Hepatocyte (in vitro differentiated cells): ENCODE results near the gene PCNX4. TPM values are rescaled to one million over a fixed set of nuclear protein-coding genes. Genes with fewer than 3 reads are reported as not detected.

ENCODE experiments used
- DNase-seq: peaks from one replicate; pipeline ENCODE4 v3.0.0-alpha.2; 2016; ENCODE audit warnings: low spot score
- H2AFZ ChIP-seq: fragments of 200-600 bp; sonication (generic); 2 replicates; pipeline ENCODE4 v1.6.0; 2016; ENCODE audit warnings: antibody characterized with exemption, mild to moderate bottlenecking
- H3K27ac ChIP-seq: fragments of 200-600 bp; sonication (generic); 2 replicates; pipeline ENCODE4 v1.5.1; 2016; ENCODE audit warnings: mild to moderate bottlenecking
- H3K27me3 ChIP-seq: fragments of 200-600 bp; sonication (generic); 2 replicates; pipeline ENCODE4 v1.6.1; 2016
- H3K36me3 ChIP-seq: fragments of 200-600 bp; sonication (generic); replicated peaks from 2 replicates; pipeline ENCODE4 v1.5.1; 2016; ENCODE audit warnings: low read depth; ENCODE audit not compliant: insufficient read depth
- H3K4me1 ChIP-seq: fragments of 200-600 bp; sonication (generic); 2 replicates; pipeline ENCODE4 v1.5.1; 2016; ENCODE audit warnings: mild to moderate bottlenecking, moderate library complexity; ENCODE audit not compliant: insufficient read depth
- H3K4me2 ChIP-seq: fragments of 200-600 bp; sonication (generic); 2 replicates; pipeline ENCODE4 v1.6.0; 2016
- H3K4me3 ChIP-seq: fragments of 200-600 bp; sonication (generic); 2 replicates; pipeline ENCODE4 v1.5.1; 2016; ENCODE audit warnings: mild to moderate bottlenecking
- H3K79me2 ChIP-seq: fragments of 200-600 bp; sonication (generic); 2 replicates; pipeline ENCODE4 v1.6.0; 2017; ENCODE audit warnings: mild to moderate bottlenecking
- H3K9me2 ChIP-seq: fragments of 200-600 bp; sonication (generic); replicated peaks from 2 replicates; pipeline ENCODE4 v1.6.0; 2017; ENCODE audit warnings: mild to moderate bottlenecking; ENCODE audit not compliant: insufficient read depth
- H3K9me3 ChIP-seq: fragments of 200-600 bp; sonication (generic); 2 replicates; pipeline ENCODE4 v1.5.1; 2016; ENCODE audit warnings: low read depth, mild to moderate bottlenecking
- H4K20me1 ChIP-seq: fragments of 200-600 bp; sonication (generic); 2 replicates; pipeline ENCODE4 v1.6.0; 2016; ENCODE audit warnings: mild to moderate bottlenecking; ENCODE audit not compliant: insufficient read depth, poor library complexity, severe bottlenecking
- EZH2 ChIP-seq: fragments of 200-600 bp; sonication (generic); IDR thresholded peaks from 2 replicates; pipeline ENCODE4 v1.6.1; 2016; ENCODE audit warnings: antibody characterized with exemption, mild to moderate bottlenecking, borderline replicate concordance
- EZH2phosphoT487 ChIP-seq: fragments of 200-600 bp; sonication (generic); IDR thresholded peaks from one replicate; pipeline ENCODE4 v1.6.1; 2018; ENCODE audit warnings: antibody characterized with exemption, mild to moderate bottlenecking, low read depth, moderate library complexity; ENCODE audit not compliant: unreplicated experiment, severe bottlenecking
- WGBS: methylation state at CpG from one replicate; pipeline ENCODE4 v1.1.6; 2016; ENCODE audit warnings: low lambda C conversion rate; ENCODE audit errors: missing lambda C conversion rate; 5-methylcytosine and 5-hydroxymethylcytosine counted together
- polyA plus RNA-seq: library from polyadenylated mRNA; unstranded; fragments of >200 nt; fragmentation: Nextera tagmentation; extraction: Ambion mirVana; gene quantifications from 2 replicates; pipeline ENCODE4 v1.2.1, GENCODE V29; 2016
- total RNA-seq: library from RNA; depleted of rRNA; stranded (reverse); fragments of >200 nt; gene quantifications from 2 replicates; pipeline ENCODE4 v1.2.3, GENCODE V29; 2014
- TF ChIP-seq, protein P1 (sequence below): fragments of 200-600 bp; sonication (generic); IDR thresholded peaks from 2 replicates; pipeline ENCODE4 v1.5.1; 2016; ENCODE audit warnings: antibody characterized with exemption, mild to moderate bottlenecking; ENCODE audit not compliant: poor library complexity

PCNX4 gene
- total and polyA plus RNA-seq, 2 experiments from 2014 or later: 28.8 to 60.0 TPM

DNA sequence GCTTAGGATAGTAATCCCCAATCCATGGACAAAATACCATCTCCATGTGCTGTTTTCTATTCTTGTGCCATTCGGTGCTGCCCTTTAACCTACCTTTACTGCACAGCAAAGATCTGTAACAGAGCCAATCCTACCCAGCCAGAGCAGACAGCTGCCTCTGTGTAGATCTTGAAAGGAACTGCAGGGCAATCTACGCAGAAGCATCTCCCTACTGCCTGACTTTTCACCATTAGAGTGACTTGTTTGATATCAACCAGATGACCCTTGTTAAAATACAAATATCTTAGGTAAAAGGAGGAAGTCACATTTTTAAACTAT, 123.4 kb downstream of the PCNX4 start:
- Histone ChIP-seq H4K20me1 (no peaks in the 10 kb centered on the region), H3K27ac (peak overlapping the region; percentile 11), H3K36me3 (no peaks in the 10 kb centered on the region), H3K4me1 (no peaks in the 10 kb centered on the region), H3K9me3 (no peaks in the 10 kb centered on the region), H3K4me3 (no peak overlapping the region), H2AFZ (no peak overlapping the region), H3K9me2 (no peaks in the 10 kb centered on the region), H3K4me2 (no peak overlapping the region), H3K79me2 (no peaks in the 10 kb centered on the region), H3K27me3 (no peaks in the 10 kb centered on the region)
- 45% methylated on average over 2 of the region's 2 CpGs for WGBS
- no peak for DNase-seq
- TF ChIP-seq EZH2phosphoT487 (no peak), EZH2 (no peak)
- TF ChIP-seq, protein P1, sequence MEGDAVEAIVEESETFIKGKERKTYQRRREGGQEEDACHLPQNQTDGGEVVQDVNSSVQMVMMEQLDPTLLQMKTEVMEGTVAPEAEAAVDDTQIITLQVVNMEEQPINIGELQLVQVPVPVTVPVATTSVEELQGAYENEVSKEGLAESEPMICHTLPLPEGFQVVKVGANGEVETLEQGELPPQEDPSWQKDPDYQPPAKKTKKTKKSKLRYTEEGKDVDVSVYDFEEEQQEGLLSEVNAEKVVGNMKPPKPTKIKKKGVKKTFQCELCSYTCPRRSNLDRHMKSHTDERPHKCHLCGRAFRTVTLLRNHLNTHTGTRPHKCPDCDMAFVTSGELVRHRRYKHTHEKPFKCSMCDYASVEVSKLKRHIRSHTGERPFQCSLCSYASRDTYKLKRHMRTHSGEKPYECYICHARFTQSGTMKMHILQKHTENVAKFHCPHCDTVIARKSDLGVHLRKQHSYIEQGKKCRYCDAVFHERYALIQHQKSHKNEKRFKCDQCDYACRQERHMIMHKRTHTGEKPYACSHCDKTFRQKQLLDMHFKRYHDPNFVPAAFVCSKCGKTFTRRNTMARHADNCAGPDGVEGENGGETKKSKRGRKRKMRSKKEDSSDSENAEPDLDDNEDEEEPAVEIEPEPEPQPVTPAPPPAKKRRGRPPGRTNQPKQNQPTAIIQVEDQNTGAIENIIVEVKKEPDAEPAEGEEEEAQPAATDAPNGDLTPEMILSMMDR: no peak

DNA sequence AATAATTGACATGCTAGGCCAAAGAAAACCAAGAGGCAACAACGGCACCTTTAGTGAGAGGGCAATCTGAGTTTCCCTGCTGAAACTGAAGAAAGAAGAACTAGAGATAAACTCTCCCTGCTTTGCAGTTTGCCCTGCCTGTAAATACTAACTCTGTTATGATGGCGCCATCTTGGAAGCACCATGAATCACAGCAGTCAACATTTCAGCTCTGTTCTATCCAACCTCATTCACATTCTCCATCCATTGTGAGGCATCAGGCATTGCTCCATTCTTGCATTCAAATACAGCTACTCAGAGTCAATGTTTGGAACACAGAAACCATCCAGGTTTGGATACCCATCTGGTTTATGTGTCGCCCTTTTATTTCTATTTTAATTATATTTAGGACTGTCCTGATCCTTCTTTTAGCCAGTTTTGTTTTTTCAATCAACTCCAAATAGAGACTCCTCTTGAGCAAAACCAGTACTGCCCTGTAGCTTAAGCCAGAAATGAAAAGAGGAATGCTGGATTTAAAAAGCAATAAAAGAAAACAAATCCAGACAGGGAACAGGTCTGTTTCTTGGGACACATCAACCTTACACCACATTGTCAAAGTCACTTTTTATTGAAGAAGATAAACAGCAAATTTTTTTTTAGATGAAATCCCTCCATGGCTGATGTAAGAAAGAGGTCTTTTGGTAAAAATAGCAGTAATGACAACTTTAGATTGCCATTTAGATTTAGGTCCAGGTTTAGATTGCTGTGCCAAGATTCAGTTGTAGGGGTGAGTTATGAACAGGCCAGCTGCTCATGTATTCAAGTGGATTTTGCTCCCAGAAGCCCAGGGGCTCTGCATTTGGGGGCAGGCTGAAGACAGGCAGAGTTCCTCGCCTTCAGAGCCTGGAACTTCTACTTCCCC, 124.0 kb downstream of the PCNX4 start:
- Histone ChIP-seq H3K27ac (peak overlapping the region; percentile 11), H3K79me2 (no peaks in the 10 kb centered on the region), H3K9me2 (no peaks in the 10 kb centered on the region), H3K9me3 (no peaks in the 10 kb centered on the region), H3K4me2 (no peak overlapping the region), H3K4me3 (no peak overlapping the region), H3K4me1 (no peaks in the 10 kb centered on the region), H3K36me3 (no peaks in the 10 kb centered on the region), H4K20me1 (no peaks in the 10 kb centered on the region), H3K27me3 (no peaks in the 10 kb centered on the region), H2AFZ (no peak overlapping the region)
- TF ChIP-seq, protein P1: no peak
- no peak for TF ChIP-seq EZH2phosphoT487
- no peak for TF ChIP-seq EZH2
- 69% methylated on average over 4 of the region's 4 CpGs for WGBS
- DNase-seq: no peak

DNA sequence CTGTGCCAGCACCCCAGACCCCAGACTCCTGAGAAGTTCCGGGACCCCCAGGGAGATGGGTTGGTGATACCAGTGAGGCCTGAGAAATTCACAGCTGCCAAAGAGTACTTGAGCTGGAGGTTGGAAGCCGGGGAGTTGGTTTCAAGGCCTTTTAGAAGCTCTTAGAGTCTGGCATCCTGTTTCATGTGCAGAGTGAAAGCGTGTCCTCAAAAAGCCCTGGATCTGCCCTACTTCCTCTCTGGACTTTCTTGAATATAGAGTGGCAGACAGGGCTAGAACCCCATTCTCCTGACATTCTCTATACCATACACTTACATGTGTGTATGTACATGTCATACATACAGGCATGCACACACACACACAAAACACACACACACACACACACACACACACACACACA, 126.0 kb downstream of the PCNX4 start:
- H3K36me3 ChIP-seq: no peaks in the 10 kb centered on the region
- H3K9me3 ChIP-seq: no peaks in the 10 kb centered on the region
- no peak overlapping the region for H3K4me3 ChIP-seq
- H3K4me1 ChIP-seq: no peaks in the 10 kb centered on the region
- H4K20me1 ChIP-seq: no peaks in the 10 kb centered on the region
- no peak overlapping the region for H3K27ac ChIP-seq
- no peaks in the 10 kb centered on the region for H3K9me2 ChIP-seq
- no peaks in the 10 kb centered on the region for H3K27me3 ChIP-seq
- 83% methylated on average over 3 of the region's 3 CpGs for WGBS
- H2AFZ ChIP-seq: no peak overlapping the region
- no peak for DNase-seq
- TF ChIP-seq EZH2phosphoT487 (no peak), EZH2 (no peak)
- TF ChIP-seq, protein P1: no peak
- H3K4me2 ChIP-seq: no peak overlapping the region
- H3K79me2 ChIP-seq: no peaks in the 10 kb centered on the region

Other genes starting within 250 kb of the PCNX4 start
- gene RTN1, start 221.1 kb upstream of the PCNX4 start, total RNA-seq: 1.1 and 1.6 TPM in 2 replicates
- gene RTN1, start 221.1 kb upstream of the PCNX4 start, polyA plus RNA-seq: 1.1 and 1.5 TPM in 2 replicates
- gene LRRC9, start 171.8 kb upstream of the PCNX4 start, total RNA-seq: 0.13 and 0.28 TPM in 2 replicates
- 1.5 and 2.1 TPM in 2 replicates for gene LRRC9, start 171.8 kb upstream of the PCNX4 start, polyA plus RNA-seq
- gene DHRS7, start 73.5 kb downstream of the PCNX4 start, total RNA-seq: 380 and 389 TPM in 2 replicates
- gene DHRS7, start 73.5 kb downstream of the PCNX4 start, polyA plus RNA-seq: 304 and 389 TPM in 2 replicates
- gene PPM1A, start 157.3 kb downstream of the PCNX4 start, total RNA-seq: 36.4 and 41.7 TPM in 2 replicates
- 16.2 and 24.2 TPM in 2 replicates for gene PPM1A, start 157.3 kb downstream of the PCNX4 start, polyA plus RNA-seq